WTC11 (cell line): ENCODE measurements around the gene NINJ2. TPM values are rescaled to one million over a fixed set of nuclear protein-coding genes. Genes with fewer than 3 reads are reported as not detected.

ENCODE experiments used
- ATAC-seq: fragments of 200-7000 bp; cut with Tn5 transposase; 2 replicates; pipeline ENCODE4 v1.10.0; 2021; ENCODE audit warnings: mild to moderate bottlenecking, moderate library complexity
- CTCF ChIA-PET: fragments of 300-600 bp; sonication (Branson Sonifier 250); formaldehyde crosslinking; loops from one replicate; lab custom pipeline; 2021; ENCODE audit warnings: antibody characterized with exemption; lab: Charles Lee
- POLR2A ChIA-PET: fragments of 350-600 bp; sonication (Branson Sonifier 250); formaldehyde crosslinking; loops from one replicate; lab custom pipeline; 2021; ENCODE audit warnings: antibody characterized with exemption; lab: Charles Lee
- DNase-seq: peaks from one replicate; pipeline ENCODE4 v3.0.0; 2021; ENCODE audit warnings: low spot score
- H3K27ac Mint-ChIP-seq: 2 replicates; pipeline ENCODE4 v1.8.0; 2021; ENCODE audit warnings: mixed read lengths
- H3K27me3 Mint-ChIP-seq: 2 replicates; pipeline ENCODE4 v1.8.0; 2021; ENCODE audit warnings: low read depth, mild to moderate bottlenecking, moderate library complexity, mixed read lengths
- H3K36me3 Mint-ChIP-seq: 2 replicates; pipeline ENCODE4 v1.8.0; 2021; ENCODE audit warnings: mixed read lengths
- H3K4me1 Mint-ChIP-seq: 2 replicates; pipeline ENCODE4 v1.8.0; 2022; ENCODE audit warnings: mixed read lengths
- H3K4me3 Mint-ChIP-seq: 2 replicates; pipeline ENCODE4 v1.8.0; 2021; ENCODE audit warnings: mild to moderate bottlenecking, moderate library complexity, mixed read lengths
- H3K9me3 Mint-ChIP-seq: 2 replicates; pipeline ENCODE4 v1.8.0; 2021; ENCODE audit warnings: mixed read lengths
- CBFB ChIP-seq: sonication (generic); formaldehyde crosslinking; IDR thresholded peaks from 2 replicates; pipeline ENCODE4 v1.8.1; 2022; ENCODE audit warnings: mild to moderate bottlenecking, low read depth, missing genetic modification reagents
- IRF2 ChIP-seq: sonication (generic); formaldehyde crosslinking; IDR thresholded peaks from 2 replicates; pipeline ENCODE4 v1.8.0; 2022; ENCODE audit warnings: low read depth, missing genetic modification reagents, borderline replicate concordance
- NFATC4 ChIP-seq: fragments of 250-450 bp; sonication (Bioruptor Pico); IDR thresholded peaks from 2 replicates; pipeline ENCODE4 v1.9.0; 2021; ENCODE audit warnings: mild to moderate bottlenecking
- TEAD1 ChIP-seq: sonication (generic); formaldehyde crosslinking; IDR thresholded peaks from 2 replicates; pipeline ENCODE4 v1.8.0; 2022; ENCODE audit warnings: mild to moderate bottlenecking, missing genetic modification reagents
- ZNF396 ChIP-seq: fragments of 250-450 bp; sonication (Bioruptor Pico); IDR thresholded peaks from 2 replicates; pipeline ENCODE4 v1.8.0; 2021; ENCODE audit warnings: mild to moderate bottlenecking, moderate library complexity, borderline replicate concordance
- total RNA-seq: library from RNA; stranded (reverse); gene quantifications from 3 replicates; pipeline ENCODE4 v1.2.3, GENCODE V29; 2021
- TF ChIP-seq, protein P1 (sequence below): sonication (generic); formaldehyde crosslinking; IDR thresholded peaks from 2 replicates; pipeline ENCODE4 v1.8.0; 2022; ENCODE audit warnings: missing genetic modification reagents
- TF ChIP-seq, protein P2 (sequence below): sonication (generic); formaldehyde crosslinking; IDR thresholded peaks from 2 replicates; pipeline ENCODE4 v1.8.1; 2023; ENCODE audit warnings: mild to moderate bottlenecking, missing genetic modification reagents, borderline replicate concordance
- TF ChIP-seq, protein P3 (sequence below): sonication (generic); formaldehyde crosslinking; IDR thresholded peaks from 2 replicates; pipeline ENCODE4 v1.8.1; 2022; ENCODE audit warnings: mild to moderate bottlenecking, missing genetic modification reagents, moderate library complexity, borderline replicate concordance
- TF ChIP-seq, protein P4 (sequence below): fragments of 250-450 bp; sonication (Bioruptor Pico); IDR thresholded peaks from 2 replicates; pipeline ENCODE4 v1.9.0; 2021; ENCODE audit warnings: mild to moderate bottlenecking, borderline replicate concordance
- TF ChIP-seq, protein P5 (sequence below): sonication (generic); formaldehyde crosslinking; IDR thresholded peaks from 2 replicates; pipeline ENCODE4 v1.8.0; 2022; ENCODE audit warnings: mild to moderate bottlenecking, missing genetic modification reagents

NINJ2 gene
- total RNA-seq, 1 experiment from 2014 or later = 0.42 TPM

DNA sequence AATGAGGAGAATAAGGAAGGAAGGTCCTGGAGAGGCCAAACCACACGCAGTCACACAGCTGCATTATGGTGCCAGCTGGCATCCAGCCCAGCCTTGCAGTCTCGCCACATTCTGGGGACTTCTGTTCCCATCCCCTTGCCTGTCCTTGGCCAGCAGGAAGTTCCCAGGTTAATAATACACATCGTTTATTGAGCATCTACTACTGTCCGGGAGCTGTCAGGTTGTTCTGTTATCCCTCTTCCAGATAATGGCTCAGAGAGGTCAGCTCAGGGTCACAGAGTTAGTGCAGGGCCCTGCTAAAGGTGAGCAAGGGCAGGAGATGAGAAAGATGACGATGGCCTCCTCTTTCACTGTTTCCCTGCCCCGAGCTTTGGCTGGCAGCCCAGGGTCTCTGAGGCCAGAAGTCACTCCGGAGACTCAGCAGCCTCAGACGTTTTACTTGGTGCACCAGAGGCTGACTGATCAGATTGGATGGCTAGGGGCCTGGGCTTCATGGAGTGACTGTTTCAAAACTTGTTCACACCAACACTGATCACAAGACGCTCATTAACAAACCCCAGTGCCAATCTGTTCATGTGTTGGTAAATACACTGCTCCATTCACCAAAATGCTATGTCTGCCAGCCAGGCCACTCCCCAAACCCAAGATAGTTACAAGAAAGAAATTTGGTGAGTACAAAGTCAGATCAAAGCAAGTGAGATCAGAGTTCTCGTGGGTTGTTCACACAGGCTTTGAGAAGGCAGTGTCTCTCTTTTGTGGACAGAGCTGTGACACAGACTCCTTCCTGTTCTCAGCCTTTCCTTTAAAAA, 124.3 kb downstream of the NINJ2 start:
- Mint-ChIP-seq H3K27ac (no peak overlapping the region), H3K4me1 (peaks cover 19% of the 10 kb centered on the region), H3K36me3 (peaks cover 2% of the 10 kb centered on the region; the same call in 1 of the 2 replicates), H3K9me3 (no peaks in the 10 kb centered on the region), H3K4me3 (no peak overlapping the region), H3K27me3 (no peaks in the 10 kb centered on the region)
- DNase-seq = no peak
- no peak for TF ChIP-seq ZNF396
- TF ChIP-seq CBFB (CRISPR knock-in tag) = no peak
- TF ChIP-seq, protein P1, sequence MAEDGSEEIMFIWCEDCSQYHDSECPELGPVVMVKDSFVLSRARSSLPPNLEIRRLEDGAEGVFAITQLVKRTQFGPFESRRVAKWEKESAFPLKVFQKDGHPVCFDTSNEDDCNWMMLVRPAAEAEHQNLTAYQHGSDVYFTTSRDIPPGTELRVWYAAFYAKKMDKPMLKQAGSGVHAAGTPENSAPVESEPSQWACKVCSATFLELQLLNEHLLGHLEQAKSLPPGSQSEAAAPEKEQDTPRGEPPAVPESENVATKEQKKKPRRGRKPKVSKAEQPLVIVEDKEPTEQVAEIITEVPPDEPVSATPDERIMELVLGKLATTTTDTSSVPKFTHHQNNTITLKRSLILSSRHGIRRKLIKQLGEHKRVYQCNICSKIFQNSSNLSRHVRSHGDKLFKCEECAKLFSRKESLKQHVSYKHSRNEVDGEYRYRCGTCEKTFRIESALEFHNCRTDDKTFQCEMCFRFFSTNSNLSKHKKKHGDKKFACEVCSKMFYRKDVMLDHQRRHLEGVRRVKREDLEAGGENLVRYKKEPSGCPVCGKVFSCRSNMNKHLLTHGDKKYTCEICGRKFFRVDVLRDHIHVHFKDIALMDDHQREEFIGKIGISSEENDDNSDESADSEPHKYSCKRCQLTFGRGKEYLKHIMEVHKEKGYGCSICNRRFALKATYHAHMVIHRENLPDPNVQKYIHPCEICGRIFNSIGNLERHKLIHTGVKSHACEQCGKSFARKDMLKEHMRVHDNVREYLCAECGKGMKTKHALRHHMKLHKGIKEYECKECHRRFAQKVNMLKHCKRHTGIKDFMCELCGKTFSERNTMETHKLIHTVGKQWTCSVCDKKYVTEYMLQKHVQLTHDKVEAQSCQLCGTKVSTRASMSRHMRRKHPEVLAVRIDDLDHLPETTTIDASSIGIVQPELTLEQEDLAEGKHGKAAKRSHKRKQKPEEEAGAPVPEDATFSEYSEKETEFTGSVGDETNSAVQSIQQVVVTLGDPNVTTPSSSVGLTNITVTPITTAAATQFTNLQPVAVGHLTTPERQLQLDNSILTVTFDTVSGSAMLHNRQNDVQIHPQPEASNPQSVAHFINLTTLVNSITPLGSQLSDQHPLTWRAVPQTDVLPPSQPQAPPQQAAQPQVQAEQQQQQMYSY (CRISPR knock-in tag) = no peak
- no peak for TF ChIP-seq TEAD1 (CRISPR knock-in tag)
- ChIA-PET CTCF (interaction anchor here (0.6 kb wide), 1 partner anchor 61 kb away, joined by 3 read pairs; no protein-coding TSS in a partner anchor), POLR2A (no interaction called here)
- no peak for ATAC-seq

DNA sequence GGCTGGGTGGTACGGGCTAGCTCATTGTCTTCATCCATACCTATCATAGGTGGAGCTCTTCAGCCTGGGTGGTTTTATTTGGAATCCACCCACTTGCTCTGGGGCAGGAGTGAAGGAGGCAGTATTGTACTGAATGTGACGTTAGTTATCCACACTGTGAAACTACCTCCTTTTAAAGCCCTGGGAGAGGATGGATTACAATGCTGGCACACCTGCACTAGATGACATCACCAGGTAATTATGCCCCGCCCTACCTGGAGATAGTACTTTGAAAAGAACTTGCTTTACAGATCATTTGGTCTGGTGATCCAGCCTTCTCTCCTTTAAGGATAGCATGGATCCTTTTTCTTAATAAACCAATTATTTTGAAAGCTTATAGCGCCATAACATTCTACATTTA, 125.5 kb downstream of the NINJ2 start:
- H3K4me1 Mint-ChIP-seq = peaks cover 19% of the 10 kb centered on the region
- no peaks in the 10 kb centered on the region for H3K27me3 Mint-ChIP-seq
- peaks cover 2% of the 10 kb centered on the region; the same call in 1 of the 2 replicates for H3K36me3 Mint-ChIP-seq
- DNase-seq = no peak
- TF ChIP-seq, protein P2, sequence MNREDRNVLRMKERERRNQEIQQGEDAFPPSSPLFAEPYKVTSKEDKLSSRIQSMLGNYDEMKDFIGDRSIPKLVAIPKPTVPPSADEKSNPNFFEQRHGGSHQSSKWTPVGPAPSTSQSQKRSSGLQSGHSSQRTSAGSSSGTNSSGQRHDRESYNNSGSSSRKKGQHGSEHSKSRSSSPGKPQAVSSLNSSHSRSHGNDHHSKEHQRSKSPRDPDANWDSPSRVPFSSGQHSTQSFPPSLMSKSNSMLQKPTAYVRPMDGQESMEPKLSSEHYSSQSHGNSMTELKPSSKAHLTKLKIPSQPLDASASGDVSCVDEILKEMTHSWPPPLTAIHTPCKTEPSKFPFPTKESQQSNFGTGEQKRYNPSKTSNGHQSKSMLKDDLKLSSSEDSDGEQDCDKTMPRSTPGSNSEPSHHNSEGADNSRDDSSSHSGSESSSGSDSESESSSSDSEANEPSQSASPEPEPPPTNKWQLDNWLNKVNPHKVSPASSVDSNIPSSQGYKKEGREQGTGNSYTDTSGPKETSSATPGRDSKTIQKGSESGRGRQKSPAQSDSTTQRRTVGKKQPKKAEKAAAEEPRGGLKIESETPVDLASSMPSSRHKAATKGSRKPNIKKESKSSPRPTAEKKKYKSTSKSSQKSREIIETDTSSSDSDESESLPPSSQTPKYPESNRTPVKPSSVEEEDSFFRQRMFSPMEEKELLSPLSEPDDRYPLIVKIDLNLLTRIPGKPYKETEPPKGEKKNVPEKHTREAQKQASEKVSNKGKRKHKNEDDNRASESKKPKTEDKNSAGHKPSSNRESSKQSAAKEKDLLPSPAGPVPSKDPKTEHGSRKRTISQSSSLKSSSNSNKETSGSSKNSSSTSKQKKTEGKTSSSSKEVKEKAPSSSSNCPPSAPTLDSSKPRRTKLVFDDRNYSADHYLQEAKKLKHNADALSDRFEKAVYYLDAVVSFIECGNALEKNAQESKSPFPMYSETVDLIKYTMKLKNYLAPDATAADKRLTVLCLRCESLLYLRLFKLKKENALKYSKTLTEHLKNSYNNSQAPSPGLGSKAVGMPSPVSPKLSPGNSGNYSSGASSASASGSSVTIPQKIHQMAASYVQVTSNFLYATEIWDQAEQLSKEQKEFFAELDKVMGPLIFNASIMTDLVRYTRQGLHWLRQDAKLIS (CRISPR knock-in tag) = no peak
- no peak for TF ChIP-seq IRF2
- no peak for TF ChIP-seq NFATC4 (CRISPR knock-in tag)
- TF ChIP-seq, protein P3, sequence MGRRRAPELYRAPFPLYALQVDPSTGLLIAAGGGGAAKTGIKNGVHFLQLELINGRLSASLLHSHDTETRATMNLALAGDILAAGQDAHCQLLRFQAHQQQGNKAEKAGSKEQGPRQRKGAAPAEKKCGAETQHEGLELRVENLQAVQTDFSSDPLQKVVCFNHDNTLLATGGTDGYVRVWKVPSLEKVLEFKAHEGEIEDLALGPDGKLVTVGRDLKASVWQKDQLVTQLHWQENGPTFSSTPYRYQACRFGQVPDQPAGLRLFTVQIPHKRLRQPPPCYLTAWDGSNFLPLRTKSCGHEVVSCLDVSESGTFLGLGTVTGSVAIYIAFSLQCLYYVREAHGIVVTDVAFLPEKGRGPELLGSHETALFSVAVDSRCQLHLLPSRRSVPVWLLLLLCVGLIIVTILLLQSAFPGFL = no peak
- TF ChIP-seq, protein P4, sequence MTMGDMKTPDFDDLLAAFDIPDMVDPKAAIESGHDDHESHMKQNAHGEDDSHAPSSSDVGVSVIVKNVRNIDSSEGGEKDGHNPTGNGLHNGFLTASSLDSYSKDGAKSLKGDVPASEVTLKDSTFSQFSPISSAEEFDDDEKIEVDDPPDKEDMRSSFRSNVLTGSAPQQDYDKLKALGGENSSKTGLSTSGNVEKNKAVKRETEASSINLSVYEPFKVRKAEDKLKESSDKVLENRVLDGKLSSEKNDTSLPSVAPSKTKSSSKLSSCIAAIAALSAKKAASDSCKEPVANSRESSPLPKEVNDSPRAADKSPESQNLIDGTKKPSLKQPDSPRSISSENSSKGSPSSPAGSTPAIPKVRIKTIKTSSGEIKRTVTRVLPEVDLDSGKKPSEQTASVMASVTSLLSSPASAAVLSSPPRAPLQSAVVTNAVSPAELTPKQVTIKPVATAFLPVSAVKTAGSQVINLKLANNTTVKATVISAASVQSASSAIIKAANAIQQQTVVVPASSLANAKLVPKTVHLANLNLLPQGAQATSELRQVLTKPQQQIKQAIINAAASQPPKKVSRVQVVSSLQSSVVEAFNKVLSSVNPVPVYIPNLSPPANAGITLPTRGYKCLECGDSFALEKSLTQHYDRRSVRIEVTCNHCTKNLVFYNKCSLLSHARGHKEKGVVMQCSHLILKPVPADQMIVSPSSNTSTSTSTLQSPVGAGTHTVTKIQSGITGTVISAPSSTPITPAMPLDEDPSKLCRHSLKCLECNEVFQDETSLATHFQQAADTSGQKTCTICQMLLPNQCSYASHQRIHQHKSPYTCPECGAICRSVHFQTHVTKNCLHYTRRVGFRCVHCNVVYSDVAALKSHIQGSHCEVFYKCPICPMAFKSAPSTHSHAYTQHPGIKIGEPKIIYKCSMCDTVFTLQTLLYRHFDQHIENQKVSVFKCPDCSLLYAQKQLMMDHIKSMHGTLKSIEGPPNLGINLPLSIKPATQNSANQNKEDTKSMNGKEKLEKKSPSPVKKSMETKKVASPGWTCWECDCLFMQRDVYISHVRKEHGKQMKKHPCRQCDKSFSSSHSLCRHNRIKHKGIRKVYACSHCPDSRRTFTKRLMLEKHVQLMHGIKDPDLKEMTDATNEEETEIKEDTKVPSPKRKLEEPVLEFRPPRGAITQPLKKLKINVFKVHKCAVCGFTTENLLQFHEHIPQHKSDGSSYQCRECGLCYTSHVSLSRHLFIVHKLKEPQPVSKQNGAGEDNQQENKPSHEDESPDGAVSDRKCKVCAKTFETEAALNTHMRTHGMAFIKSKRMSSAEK (CRISPR knock-in tag) = no peak
- TF ChIP-seq, protein P5, sequence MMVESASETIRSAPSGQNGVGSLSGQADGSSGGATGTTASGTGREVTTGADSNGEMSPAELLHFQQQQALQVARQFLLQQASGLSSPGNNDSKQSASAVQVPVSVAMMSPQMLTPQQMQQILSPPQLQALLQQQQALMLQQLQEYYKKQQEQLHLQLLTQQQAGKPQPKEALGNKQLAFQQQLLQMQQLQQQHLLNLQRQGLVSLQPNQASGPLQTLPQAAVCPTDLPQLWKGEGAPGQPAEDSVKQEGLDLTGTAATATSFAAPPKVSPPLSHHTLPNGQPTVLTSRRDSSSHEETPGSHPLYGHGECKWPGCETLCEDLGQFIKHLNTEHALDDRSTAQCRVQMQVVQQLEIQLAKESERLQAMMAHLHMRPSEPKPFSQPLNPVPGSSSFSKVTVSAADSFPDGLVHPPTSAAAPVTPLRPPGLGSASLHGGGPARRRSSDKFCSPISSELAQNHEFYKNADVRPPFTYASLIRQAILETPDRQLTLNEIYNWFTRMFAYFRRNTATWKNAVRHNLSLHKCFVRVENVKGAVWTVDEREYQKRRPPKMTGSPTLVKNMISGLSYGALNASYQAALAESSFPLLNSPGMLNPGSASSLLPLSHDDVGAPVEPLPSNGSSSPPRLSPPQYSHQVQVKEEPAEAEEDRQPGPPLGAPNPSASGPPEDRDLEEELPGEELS (CRISPR knock-in tag) = no peak
- ChIA-PET POLR2A (no interaction called here), CTCF (interaction anchor here (2.0 to 2.7 kb wide), 2 partner anchors 9 to 38 kb away, joined by 5 to 8 read pairs; no protein-coding TSS in a partner anchor)
- H3K9me3 Mint-ChIP-seq = peaks cover under 1% of the 10 kb centered on the region
- no peak overlapping the region for H3K4me3 Mint-ChIP-seq
- ATAC-seq = no peak
- no peak overlapping the region for H3K27ac Mint-ChIP-seq
